Astrocyte (in vitro differentiated cells and primary cell): ENCODE data around the gene SHB.

ENCODE experiments used
- CTCF ChIP-seq: IDR thresholded peaks from 2 replicates; pipeline ENCODE4 v1.5.1; 2011; ENCODE audit warnings: low read depth, mild to moderate bottlenecking, inconsistent platforms, low read length, moderate library complexity; ENCODE audit not compliant: insufficient read depth
- EZH2 ChIP-seq: IDR thresholded peaks from 2 replicates; pipeline ENCODE4 v1.6.1; 2012; ENCODE audit warnings: mild to moderate bottlenecking, low read length, inconsistent platforms; ENCODE audit not compliant: insufficient read depth

GRCh38 chr9:37996819-37997217 lies 72.2 kb downstream of the SHB start:
- TF ChIP-seq EZH2 (no peak), CTCF (no peak)
